Measurements from ENCODE around the gene RCSD1. TPM values are rescaled to one million over a fixed set of nuclear protein-coding genes. Genes with fewer than 3 reads are reported as not detected.

The RCSD1 gene
- total and polyA plus RNA-seq, 2 donors (not counting 3 experiments of a cell fraction or from before 2014, with no cell fraction given) = 0.08 to 1.00 TPM

- Histone ChIP-seq H3K4me1 (ENCODE audit: control insufficient read depth, extremely low read depth, insufficient read depth, low read length) (no peaks in the 10 kb centered on the region), H4K20me1 (replicated peaks; ENCODE audit: control insufficient read depth, extremely low read depth, insufficient read depth, low read length) (no peaks in the 10 kb centered on the region), H3K9me3 (replicated peaks; ENCODE audit: control insufficient read depth, insufficient read depth, low read length) (no peaks in the 10 kb centered on the region), H3K27ac (ENCODE audit: insufficient read depth, low read depth, low read length) (no peak overlapping the region), H2AFZ (ENCODE audit: low read depth, low read length) (no peak overlapping the region), H3K79me2 (ENCODE audit: control insufficient read depth, insufficient read depth, low read length) (no peaks in the 10 kb centered on the region), H3K9ac (replicated peaks; ENCODE audit: extremely low read depth, insufficient read depth, low read length) (no peak overlapping the region), H3K27me3 (ENCODE audit: control insufficient read depth in 2 of 2, insufficient read depth in 2 of 2, low read length in 2 of 2) (no peaks in the 10 kb centered on the region), H3K36me3 (ENCODE audit: control insufficient read depth in 2 of 2, extremely low read depth in 1 of 2, insufficient read depth in 2 of 2, low read length in 2 of 2) (no peaks in the 10 kb centered on the region), H3K4me2 (ENCODE audit: insufficient read depth, low read length) (no peak overlapping the region), H3K9me1 (replicated peaks; ENCODE audit: control insufficient read depth, extremely low read depth, insufficient read depth, low read length) (no peaks in the 10 kb centered on the region), H3K4me3 (replicated peaks in 1 of 3; ENCODE audit: insufficient read depth in 1 of 3, low read depth in 1 of 3, low read length in 3 of 3) (no peak overlapping the region)
- CTCF ChIA-PET = no interaction called here
- no TSS peak for BruUV-seq (replicated peaks)
- dilution Hi-C loops (cut with MboI; ENCODE audit: extremely low pct_ligation_motif_present, low sequenced_read_pairs) = no loop called here
- no peak for DNase-seq (ENCODE audit: low read depth, low spot score)
- TF ChIP-seq, protein P1, sequence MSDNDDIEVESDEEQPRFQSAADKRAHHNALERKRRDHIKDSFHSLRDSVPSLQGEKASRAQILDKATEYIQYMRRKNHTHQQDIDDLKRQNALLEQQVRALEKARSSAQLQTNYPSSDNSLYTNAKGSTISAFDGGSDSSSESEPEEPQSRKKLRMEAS (IDR thresholded peaks at IDR 0.05; ENCODE audit: insufficient read depth, insufficient read length) = no peak
- TF ChIP-seq JUN (IDR thresholded peaks at IDR 0.05; ENCODE audit: borderline replicate concordance, insufficient read depth, insufficient read length, low read depth) (no peak), FOS (IDR thresholded peaks at IDR 0.05; ENCODE audit: borderline replicate concordance, insufficient read depth, low read length) (no peak), POLR2AphosphoS5 (IDR thresholded peaks at IDR 0.05; ENCODE audit: insufficient read depth, low read depth, low read length) (no peak)
- TF ChIP-seq, protein P2, sequence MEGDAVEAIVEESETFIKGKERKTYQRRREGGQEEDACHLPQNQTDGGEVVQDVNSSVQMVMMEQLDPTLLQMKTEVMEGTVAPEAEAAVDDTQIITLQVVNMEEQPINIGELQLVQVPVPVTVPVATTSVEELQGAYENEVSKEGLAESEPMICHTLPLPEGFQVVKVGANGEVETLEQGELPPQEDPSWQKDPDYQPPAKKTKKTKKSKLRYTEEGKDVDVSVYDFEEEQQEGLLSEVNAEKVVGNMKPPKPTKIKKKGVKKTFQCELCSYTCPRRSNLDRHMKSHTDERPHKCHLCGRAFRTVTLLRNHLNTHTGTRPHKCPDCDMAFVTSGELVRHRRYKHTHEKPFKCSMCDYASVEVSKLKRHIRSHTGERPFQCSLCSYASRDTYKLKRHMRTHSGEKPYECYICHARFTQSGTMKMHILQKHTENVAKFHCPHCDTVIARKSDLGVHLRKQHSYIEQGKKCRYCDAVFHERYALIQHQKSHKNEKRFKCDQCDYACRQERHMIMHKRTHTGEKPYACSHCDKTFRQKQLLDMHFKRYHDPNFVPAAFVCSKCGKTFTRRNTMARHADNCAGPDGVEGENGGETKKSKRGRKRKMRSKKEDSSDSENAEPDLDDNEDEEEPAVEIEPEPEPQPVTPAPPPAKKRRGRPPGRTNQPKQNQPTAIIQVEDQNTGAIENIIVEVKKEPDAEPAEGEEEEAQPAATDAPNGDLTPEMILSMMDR (IDR thresholded peaks at IDR 0.05; ENCODE audit: extremely low read depth in 1 of 2, insufficient read depth in 1 of 2, low read depth in 1 of 2, low read length in 2 of 2) = no peak
- POLR2A ChIA-PET = no interaction called here
- FAIRE-seq = no peak
- intact Hi-C loops (cut with micrococcal nuclease) = no loop called here
Observed at GRCh38 chr1:167587342-167587741, 42.7 kb upstream of the RCSD1 start.

GRCh38 chr1:167587872-167588271 lies 42.2 kb upstream of the RCSD1 start:
- FAIRE-seq (no peak), DNase-seq (ENCODE audit: low read depth, low spot score) (no peak)
- Histone ChIP-seq H3K9me3 (replicated peaks; ENCODE audit: control insufficient read depth, insufficient read depth, low read length) (no peaks in the 10 kb centered on the region), H3K4me3 (replicated peaks in 1 of 3; ENCODE audit: insufficient read depth in 1 of 3, low read depth in 1 of 3, low read length in 3 of 3) (no peak overlapping the region), H3K9ac (replicated peaks; ENCODE audit: extremely low read depth, insufficient read depth, low read length) (no peak overlapping the region), H2AFZ (ENCODE audit: low read depth, low read length) (no peak overlapping the region), H3K79me2 (ENCODE audit: control insufficient read depth, insufficient read depth, low read length) (no peaks in the 10 kb centered on the region), H3K36me3 (ENCODE audit: control insufficient read depth in 2 of 2, extremely low read depth in 1 of 2, insufficient read depth in 2 of 2, low read length in 2 of 2) (no peaks in the 10 kb centered on the region), H3K9me1 (replicated peaks; ENCODE audit: control insufficient read depth, extremely low read depth, insufficient read depth, low read length) (no peaks in the 10 kb centered on the region), H3K27ac (ENCODE audit: insufficient read depth, low read depth, low read length) (no peak overlapping the region), H3K27me3 (ENCODE audit: control insufficient read depth in 2 of 2, insufficient read depth in 2 of 2, low read length in 2 of 2) (no peaks in the 10 kb centered on the region), H3K4me1 (ENCODE audit: control insufficient read depth, extremely low read depth, insufficient read depth, low read length) (no peaks in the 10 kb centered on the region), H4K20me1 (replicated peaks; ENCODE audit: control insufficient read depth, extremely low read depth, insufficient read depth, low read length) (no peaks in the 10 kb centered on the region), H3K4me2 (ENCODE audit: insufficient read depth, low read length) (no peak overlapping the region)
- dilution Hi-C loops (cut with MboI; ENCODE audit: extremely low pct_ligation_motif_present, low sequenced_read_pairs) (no loop called here), intact Hi-C loops (cut with micrococcal nuclease) (no loop called here)
- no peak for TF ChIP-seq MYC (IDR thresholded peaks at IDR 0.05; ENCODE audit: low read depth, low read length)
- no peak for TF ChIP-seq FOS (IDR thresholded peaks at IDR 0.05; ENCODE audit: borderline replicate concordance, insufficient read depth, low read length)
- no peak for TF ChIP-seq POLR2A (IDR thresholded peaks at IDR 0.05; ENCODE audit: low read depth, low read length)
- TF ChIP-seq, protein P1 (IDR thresholded peaks at IDR 0.05; ENCODE audit: insufficient read depth, insufficient read length) = no peak
- no peak for TF ChIP-seq EZH2 (IDR thresholded peaks at IDR 0.05; ENCODE audit: borderline replicate concordance, low read depth, low read length, severe bottlenecking)
- no peak for TF ChIP-seq JUN (IDR thresholded peaks at IDR 0.05; ENCODE audit: borderline replicate concordance, insufficient read depth, insufficient read length, low read depth)
- no peak for TF ChIP-seq GATA2 (IDR thresholded peaks at IDR 0.05; ENCODE audit: insufficient read depth, insufficient read length, low read depth, low read length)
- TF ChIP-seq, protein P2 (IDR thresholded peaks at IDR 0.05; ENCODE audit: extremely low read depth in 1 of 2, insufficient read depth in 1 of 2, low read depth in 1 of 2, low read length in 2 of 2) = no peak
- no peak for TF ChIP-seq POLR2AphosphoS5 (IDR thresholded peaks at IDR 0.05; ENCODE audit: insufficient read depth, low read depth, low read length)
- CTCF ChIA-PET = no interaction called here
- BruUV-seq (replicated peaks) = no TSS peak
- POLR2A ChIA-PET = no interaction called here
